Measurements from ENCODE around the gene SMIM12.

The SMIM12 gene

GRCh38 chr1:34859446-34860200 lies at the start of gene SMIM12:
Gene SMIM12 (minus strand): TSS chr1:34859749. CDS start chr1:34855977, 3,772 bp downstream.
- TF ChIP-seq GATA2 (IDR thresholded peaks at IDR 0.05; ENCODE audit: low read depth, low read length) (no peak), GATA3 (IDR thresholded peaks at IDR 0.05; ENCODE audit: low read depth, low read length) (no peak)

DNA sequence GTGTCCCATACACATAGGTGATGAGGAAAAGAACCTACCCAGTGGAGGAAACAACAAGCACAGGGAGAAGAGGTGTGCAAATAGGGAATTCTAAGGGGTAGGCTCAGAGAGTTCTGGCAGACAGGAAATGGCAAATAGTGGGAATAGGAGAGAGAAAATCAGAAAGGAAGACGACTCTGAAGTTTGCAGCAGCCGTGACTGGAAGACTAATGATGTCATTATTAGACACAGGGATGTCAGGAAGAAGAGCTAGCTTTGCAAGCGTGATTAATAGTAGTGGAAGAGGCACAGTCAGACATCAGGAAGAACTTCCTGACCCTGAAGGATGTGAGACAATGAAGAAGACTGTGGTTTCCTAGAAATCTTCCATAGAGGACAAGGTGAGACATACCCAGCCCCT lies 48.8 kb upstream of the SMIM12 start:
- TF ChIP-seq GATA3 (IDR thresholded peaks at IDR 0.05; ENCODE audit: low read depth, low read length), result no peak
- TF ChIP-seq GATA2 (IDR thresholded peaks at IDR 0.05; ENCODE audit: low read depth, low read length), result no peak

GRCh38 chr1:34907487-34908090 lies 48.0 kb upstream of the SMIM12 start:
- TF ChIP-seq GATA3 (IDR thresholded peaks at IDR 0.05; ENCODE audit: low read depth, low read length), result no peak
- no peak for TF ChIP-seq GATA2 (IDR thresholded peaks at IDR 0.05; ENCODE audit: low read depth, low read length)

DNA sequence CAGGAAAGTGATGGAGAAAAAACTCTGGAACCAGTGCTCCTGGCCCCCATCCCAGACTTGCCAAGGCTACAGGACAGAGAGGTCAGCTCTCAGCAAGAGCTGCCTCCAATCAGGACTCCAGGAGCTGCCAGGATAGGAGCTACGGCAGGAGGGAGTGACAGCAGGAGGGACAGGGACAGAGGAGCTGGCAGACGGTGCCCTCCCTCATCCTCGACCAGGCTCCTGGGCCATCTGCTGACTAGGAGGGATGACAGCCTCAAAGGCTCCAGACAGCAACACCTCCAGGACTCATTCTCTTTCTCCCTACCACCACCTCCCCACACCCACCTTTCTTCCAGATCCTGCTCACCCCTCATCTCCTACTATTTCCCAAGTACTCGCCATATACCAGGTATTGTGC lies 47.2 kb upstream of the SMIM12 start:
- TF ChIP-seq GATA2 (IDR thresholded peaks at IDR 0.05; ENCODE audit: low read depth, low read length) (no peak), GATA3 (IDR thresholded peaks at IDR 0.05; ENCODE audit: low read depth, low read length) (no peak)

- TF ChIP-seq GATA2 (IDR thresholded peaks at IDR 0.05; ENCODE audit: low read depth, low read length), result no peak
- TF ChIP-seq GATA3 (IDR thresholded peaks at IDR 0.05; ENCODE audit: low read depth, low read length), result no peak
These were observed 46.7 kb upstream of the SMIM12 start for GRCh38 chr1:34906222-34906621.

- TF ChIP-seq GATA2 (IDR thresholded peaks at IDR 0.05; ENCODE audit: low read depth, low read length) (no peak), GATA3 (IDR thresholded peaks at IDR 0.05; ENCODE audit: low read depth, low read length) (no peak)
These were observed 45.5 kb upstream of the SMIM12 start for GRCh38 chr1:34905098-34905459.

DNA sequence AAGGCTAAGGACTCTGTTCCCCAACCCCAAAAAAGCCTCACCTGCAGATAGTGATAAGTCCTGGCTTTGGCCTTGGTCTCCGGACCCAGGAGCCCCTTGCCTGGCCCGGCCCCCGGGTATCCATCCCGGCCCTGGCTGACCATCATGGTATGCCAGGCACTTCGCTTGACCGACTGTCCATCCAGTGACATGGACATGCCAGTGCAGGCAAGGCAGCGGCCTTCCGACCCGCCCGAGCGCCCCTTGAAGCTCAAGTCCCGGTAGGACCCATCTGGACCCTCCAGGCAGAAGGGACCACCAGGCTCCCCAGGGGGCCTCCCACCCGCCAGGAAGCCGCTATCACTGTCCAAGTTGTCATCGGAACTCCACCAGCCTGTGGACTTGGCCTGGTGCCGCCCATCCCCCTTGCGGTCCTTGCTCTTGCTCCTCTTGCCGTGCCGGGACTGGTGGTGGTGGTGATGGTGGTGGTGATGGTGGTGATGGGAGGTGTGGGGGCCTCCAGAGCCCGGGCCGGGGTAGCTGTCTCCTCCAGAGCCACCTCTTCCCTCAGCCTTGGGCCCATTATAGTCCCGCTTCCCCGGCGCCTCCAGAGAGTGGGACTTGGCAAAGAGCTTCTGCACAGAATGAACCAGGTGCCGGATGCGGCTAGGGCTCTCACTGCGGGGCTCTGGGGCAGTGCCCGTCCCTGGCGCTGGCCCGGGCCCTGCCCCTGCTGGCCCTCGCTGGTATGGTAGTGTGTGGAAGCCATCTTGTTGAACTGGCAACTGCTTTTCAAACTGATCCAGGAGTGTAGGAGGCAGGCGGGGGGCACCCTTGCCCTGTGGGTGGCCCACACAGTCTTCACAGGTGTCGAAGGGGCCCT lies 44.9 kb upstream of the SMIM12 start:
- TF ChIP-seq GATA2 (IDR thresholded peaks at IDR 0.05; ENCODE audit: low read depth, low read length) (no peak), GATA3 (IDR thresholded peaks at IDR 0.05; ENCODE audit: low read depth, low read length) (no peak)

- TF ChIP-seq GATA3 (IDR thresholded peaks at IDR 0.05; ENCODE audit: low read depth, low read length) (no peak), GATA2 (IDR thresholded peaks at IDR 0.05; ENCODE audit: low read depth, low read length) (no peak)
These were observed 42.4 kb upstream of the SMIM12 start for GRCh38 chr1:34901919-34902318.

DNA sequence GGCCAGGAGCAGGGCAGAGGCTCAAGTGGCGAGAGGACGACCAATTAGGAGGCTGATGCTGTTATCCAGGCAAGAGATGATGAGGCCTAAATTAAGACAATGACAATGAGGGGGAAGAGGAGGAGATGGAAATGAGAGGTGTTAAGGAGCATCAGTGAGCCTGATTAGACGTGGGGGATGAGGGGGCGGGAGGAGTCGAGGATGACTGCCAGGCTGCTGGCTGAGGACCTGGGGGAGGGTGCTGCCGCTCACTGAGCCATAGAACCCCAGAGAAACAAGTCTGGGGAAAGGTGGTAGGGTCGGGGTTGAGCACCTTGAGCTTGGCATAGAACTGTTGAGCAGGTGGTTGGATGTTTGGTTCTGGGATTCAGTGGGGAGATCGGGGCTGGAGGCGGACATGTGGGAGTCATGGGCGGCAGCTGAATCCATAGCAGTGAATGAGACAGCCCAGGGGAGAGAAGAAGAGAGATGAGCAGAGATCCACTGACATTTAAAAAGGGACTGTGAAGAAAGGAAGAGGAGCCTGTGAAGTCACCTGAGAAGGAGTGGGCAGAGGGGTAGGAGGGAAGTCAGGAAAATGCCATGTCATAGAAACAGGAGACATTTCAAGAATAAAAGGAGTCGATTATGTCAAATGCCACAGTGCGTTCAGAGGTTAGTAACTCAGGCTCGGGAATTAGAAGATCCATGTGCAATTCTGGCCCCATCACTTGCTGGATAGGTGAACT lies 41.4 kb upstream of the SMIM12 start:
- TF ChIP-seq GATA2 (IDR thresholded peaks at IDR 0.05; ENCODE audit: low read depth, low read length) (no peak), GATA3 (IDR thresholded peaks at IDR 0.05; ENCODE audit: low read depth, low read length) (no peak)

- TF ChIP-seq GATA3 (IDR thresholded peaks at IDR 0.05; ENCODE audit: low read depth, low read length) (no peak), GATA2 (IDR thresholded peaks at IDR 0.05; ENCODE audit: low read depth, low read length) (no peak)
These were observed 40.4 kb upstream of the SMIM12 start for GRCh38 chr1:34899906-34900305.

- TF ChIP-seq GATA3 (IDR thresholded peaks at IDR 0.05; ENCODE audit: low read depth, low read length) (no peak), GATA2 (IDR thresholded peaks at IDR 0.05; ENCODE audit: low read depth, low read length) (no peak)
These were observed 39.9 kb upstream of the SMIM12 start for GRCh38 chr1:34899471-34899870.

DNA sequence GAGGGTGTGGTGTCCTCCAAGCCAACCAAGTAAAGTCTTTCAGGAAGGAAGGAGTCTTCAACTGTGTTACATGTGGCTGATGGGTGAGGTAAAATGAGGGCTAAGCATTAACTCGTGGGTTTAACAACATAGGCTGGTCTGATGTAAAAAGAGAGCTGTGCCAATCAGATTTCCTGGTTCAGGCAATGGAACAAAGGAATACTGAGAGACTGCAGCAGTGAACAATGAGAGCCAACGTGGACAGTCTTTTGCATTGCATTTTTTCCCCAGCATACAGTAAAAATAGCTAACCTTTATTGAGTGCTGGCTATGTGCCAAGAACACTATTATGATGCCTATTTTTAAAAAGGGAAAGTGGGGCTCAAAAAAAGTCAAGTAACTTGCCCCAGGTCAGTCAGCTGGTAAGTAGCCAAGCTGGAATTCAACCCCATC lies 38.8 kb upstream of the SMIM12 start:
- TF ChIP-seq GATA2 (IDR thresholded peaks at IDR 0.05; ENCODE audit: low read depth, low read length) (no peak), GATA3 (IDR thresholded peaks at IDR 0.05; ENCODE audit: low read depth, low read length) (no peak)

- TF ChIP-seq GATA2 (IDR thresholded peaks at IDR 0.05; ENCODE audit: low read depth, low read length), result no peak
- TF ChIP-seq GATA3 (IDR thresholded peaks at IDR 0.05; ENCODE audit: low read depth, low read length), result no peak
These were observed 37.1 kb upstream of the SMIM12 start for GRCh38 chr1:34896612-34897011.

- TF ChIP-seq GATA3 (IDR thresholded peaks at IDR 0.05; ENCODE audit: low read depth, low read length), result no peak
- TF ChIP-seq GATA2 (IDR thresholded peaks at IDR 0.05; ENCODE audit: low read depth, low read length), result no peak
These were observed 30.2 kb upstream of the SMIM12 start for GRCh38 chr1:34889705-34890104.
